Gastroesophageal sphincter (tissue), 3 donors: ENCODE measurements around the gene GATAD2B.

Source experiments
- CTCF ChIP-seq, 4 experiments: fragments of 200-600 bp in 2 of 4; fragments of 450-650 bp in 2 of 4; sonication (generic) in 1 of 4; IDR thresholded peaks; one replicate each; pipeline ENCODE4 v1.5.1; 2017 to 2019; ENCODE audit warnings: antibody characterized with exemption in 4 of 4, mild to moderate bottlenecking in 2 of 4, moderate library complexity in 2 of 4
- POLR2AphosphoS5 ChIP-seq: sonication (generic); formaldehyde crosslinking; IDR thresholded peaks from one replicate; pipeline ENCODE4 v1.6.1; 2017; ENCODE audit warnings: antibody characterized with exemption

DNA sequence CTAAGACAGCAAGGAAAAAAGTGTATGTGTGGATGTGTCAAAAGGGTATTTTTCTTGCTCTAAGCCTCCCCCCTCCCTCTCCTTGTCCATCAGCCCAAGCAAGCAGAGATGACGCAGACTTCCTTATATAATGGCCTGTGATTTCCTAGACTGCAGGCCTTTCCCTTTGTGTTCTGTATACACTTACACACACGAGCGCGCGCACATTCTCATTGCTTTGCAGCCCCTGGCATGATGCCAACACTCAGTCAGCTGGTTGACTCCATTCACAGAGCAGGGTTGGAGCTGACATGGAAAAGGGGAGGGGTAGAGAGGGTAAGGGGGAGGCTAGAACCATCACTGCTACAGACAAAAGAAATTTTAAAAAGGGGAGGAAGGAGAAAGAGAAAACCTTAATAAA lies 41.8 kb downstream of the GATAD2B start:
- peak; percentile 40 for TF ChIP-seq POLR2AphosphoS5
- TF ChIP-seq CTCF (IDR thresholded peaks at IDR 0.05), result no peak
